KMS-11 (cell line): ENCODE data around the gene SHPK.

ENCODE experiments used
- H2AFZ ChIP-seq: fragments of 200-600 bp; sonication (generic); 2 replicates; pipeline ENCODE4 v1.6.1; 2016; ENCODE audit warnings: antibody characterized with exemption, mixed run types, low read depth
- H3K27ac ChIP-seq: fragments of 200-600 bp; sonication (generic); 2 replicates; pipeline ENCODE4 v1.6.1; 2016; ENCODE audit warnings: mild to moderate bottlenecking, mixed run types
- H3K27me3 ChIP-seq: fragments of 200-600 bp; sonication (generic); 2 replicates; pipeline ENCODE4 v1.6.1; 2017; ENCODE audit warnings: mild to moderate bottlenecking, low read depth, mixed run types, moderate library complexity; ENCODE audit not compliant: insufficient read depth
- H3K36me3 ChIP-seq: fragments of 200-600 bp; sonication (generic); 2 replicates; pipeline ENCODE4 v1.6.1; 2017; ENCODE audit warnings: mild to moderate bottlenecking, mixed run types; ENCODE audit not compliant: insufficient read depth
- H3K4me1 ChIP-seq: fragments of 200-600 bp; sonication (generic); 2 replicates; pipeline ENCODE4 v1.6.1; 2016; ENCODE audit warnings: mild to moderate bottlenecking, low read depth, mixed run types; ENCODE audit not compliant: poor library complexity, severe bottlenecking
- H3K4me2 ChIP-seq: fragments of 200-600 bp; sonication (generic); 2 replicates; pipeline ENCODE4 v1.7.0; 2016; ENCODE audit warnings: mild to moderate bottlenecking, mixed run types
- H3K4me3 ChIP-seq: fragments of 200-600 bp; sonication (generic); IDR thresholded peaks from 2 replicates; pipeline ENCODE4 v1.6.1; 2017; ENCODE audit warnings: low read depth, low read length, mixed read lengths; ENCODE audit not compliant: insufficient read depth
- H3K79me2 ChIP-seq: fragments of 200-600 bp; sonication (generic); 2 replicates; pipeline ENCODE4 v1.6.1; 2016; ENCODE audit warnings: low read depth, mixed run types; ENCODE audit not compliant: insufficient read depth
- H3K9ac ChIP-seq: fragments of 200-600 bp; sonication (generic); 2 replicates; pipeline ENCODE4 v1.6.1; 2016; ENCODE audit warnings: mild to moderate bottlenecking, mixed run types
- H4K20me1 ChIP-seq: fragments of 200-600 bp; sonication (generic); 2 replicates; pipeline ENCODE4 v1.6.1; 2016; ENCODE audit warnings: mild to moderate bottlenecking, mixed run types; ENCODE audit not compliant: insufficient read depth
- CTCF ChIP-seq: fragments of 200-600 bp; sonication (generic); conservative IDR thresholded peaks from 2 replicates; pipeline ENCODE4 v1.6.1; 2017; ENCODE audit warnings: low read depth, mild to moderate bottlenecking, antibody characterized with exemption, low read length, moderate library complexity, mixed read lengths

The SHPK gene

DNA sequence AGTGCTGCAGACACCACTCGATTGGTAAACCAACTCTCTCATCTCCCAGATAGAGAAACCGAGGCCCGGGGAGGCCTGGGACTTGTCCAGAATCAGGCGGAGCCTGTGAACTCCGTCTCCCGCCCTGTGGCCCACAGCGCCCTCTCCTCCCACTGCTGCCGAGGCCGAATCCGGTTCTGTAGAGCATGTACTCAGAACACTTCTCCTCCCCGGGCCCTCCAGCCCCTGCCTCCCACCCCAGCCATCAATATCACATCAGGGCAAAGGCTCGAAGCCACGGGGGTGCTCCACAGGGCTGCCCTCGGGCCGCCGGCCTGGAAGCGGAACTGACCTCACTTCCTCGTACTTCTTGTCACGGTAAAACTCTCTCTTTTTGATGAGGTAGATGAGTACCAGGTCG is 45.5 kb upstream of the SHPK start:
- H3K36me3 ChIP-seq = no peaks in the 10 kb centered on the region
- H3K79me2 ChIP-seq = no peaks in the 10 kb centered on the region
- no peaks in the 10 kb centered on the region for H4K20me1 ChIP-seq
- no peak overlapping the region for H3K4me3 ChIP-seq
- no peak overlapping the region for H3K9ac ChIP-seq
- H3K4me1 ChIP-seq = peaks cover 4% of the 10 kb centered on the region
- no peak for TF ChIP-seq CTCF
- no peak overlapping the region for H3K4me2 ChIP-seq
- no peak overlapping the region for H2AFZ ChIP-seq
- no peak overlapping the region for H3K27ac ChIP-seq
- no peaks in the 10 kb centered on the region for H3K27me3 ChIP-seq

GRCh38 chr17:3681057-3681456 is 45.0 kb upstream of the SHPK start:
- H3K27me3 ChIP-seq = no peaks in the 10 kb centered on the region
- H3K9ac ChIP-seq = no peak overlapping the region
- H3K36me3 ChIP-seq = no peaks in the 10 kb centered on the region
- H2AFZ ChIP-seq = no peak overlapping the region
- no peak overlapping the region for H3K4me2 ChIP-seq
- no peak overlapping the region for H3K4me3 ChIP-seq
- no peak for TF ChIP-seq CTCF
- peaks cover 4% of the 10 kb centered on the region for H3K4me1 ChIP-seq
- no peaks in the 10 kb centered on the region for H3K79me2 ChIP-seq
- no peak overlapping the region for H3K27ac ChIP-seq
- H4K20me1 ChIP-seq = no peaks in the 10 kb centered on the region

DNA sequence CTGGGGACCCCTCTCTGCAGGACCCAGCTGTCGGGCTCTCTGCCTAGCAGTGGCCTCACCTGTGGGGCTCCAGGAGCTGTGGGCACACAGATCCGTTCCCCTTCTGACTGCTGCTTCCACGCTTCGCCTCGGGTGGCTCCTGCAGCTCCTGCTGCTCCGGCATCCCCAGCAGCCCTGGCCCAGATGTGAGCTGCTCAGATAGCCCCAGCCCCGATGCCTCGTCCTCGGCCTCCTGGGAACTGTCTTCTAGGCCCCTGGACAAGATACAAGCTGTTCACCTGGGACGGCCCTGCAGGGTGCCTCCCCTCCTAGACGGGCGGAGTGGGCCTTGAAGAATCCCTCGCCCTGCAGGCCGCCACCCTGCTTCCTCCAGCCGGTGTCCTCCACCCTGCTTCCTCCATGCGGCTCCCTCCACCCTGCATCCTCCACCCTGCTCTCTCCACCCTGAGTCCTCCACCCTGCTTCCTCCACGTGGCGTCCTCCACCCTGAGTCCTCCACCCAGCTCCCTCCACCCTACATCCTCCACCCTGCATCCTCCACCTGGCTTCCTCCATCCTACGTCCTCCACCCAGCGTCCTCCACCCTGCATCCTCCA is 43.6 kb upstream of the SHPK start:
- Histone ChIP-seq H3K27me3 (no peaks in the 10 kb centered on the region), H3K36me3 (no peaks in the 10 kb centered on the region), H3K79me2 (no peaks in the 10 kb centered on the region), H4K20me1 (no peaks in the 10 kb centered on the region), H3K9ac (no peak overlapping the region), H3K4me3 (no peak overlapping the region), H2AFZ (no peak overlapping the region), H3K4me2 (no peak overlapping the region), H3K4me1 (peaks cover 4% of the 10 kb centered on the region), H3K27ac (no peak overlapping the region)
- TF ChIP-seq CTCF = no peak

DNA sequence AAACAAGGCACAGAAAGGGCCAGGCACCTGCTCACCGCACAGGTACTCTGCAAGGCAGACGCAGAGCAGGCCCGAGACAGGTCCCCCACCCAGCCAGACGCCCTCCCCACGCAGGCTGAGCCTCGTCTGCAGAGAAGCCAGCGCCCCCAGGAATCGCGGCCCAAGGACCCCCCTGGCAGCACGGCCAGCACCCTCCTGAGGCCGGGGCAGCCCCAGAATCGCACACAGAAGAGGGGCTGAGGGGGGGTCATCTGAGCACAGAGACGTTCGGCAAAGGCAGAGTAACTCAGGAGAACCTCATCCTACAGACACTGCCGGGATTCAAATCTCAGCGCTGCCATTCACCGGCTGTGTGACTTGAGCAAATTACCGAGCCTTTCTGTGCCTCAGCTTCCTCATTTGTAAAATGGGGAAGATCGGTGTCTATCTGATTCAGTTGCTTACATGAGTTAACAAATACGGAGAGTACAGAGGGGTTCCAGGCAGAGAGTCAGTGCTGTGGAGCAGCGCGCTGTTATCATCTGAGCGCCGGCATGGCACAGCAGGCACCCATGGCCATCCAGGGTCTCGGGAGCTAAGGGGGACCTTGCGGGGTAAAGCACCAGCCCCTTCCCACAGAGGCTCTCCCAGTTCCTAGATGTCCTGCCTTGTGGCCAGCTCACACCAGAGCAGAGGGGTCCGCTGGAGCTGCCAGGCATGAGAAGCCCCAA is 42.9 kb upstream of the SHPK start:
- Histone ChIP-seq H3K79me2 (no peaks in the 10 kb centered on the region), H3K4me2 (no peak overlapping the region), H3K36me3 (no peaks in the 10 kb centered on the region), H3K27ac (no peak overlapping the region), H3K9ac (no peak overlapping the region), H3K4me3 (no peak overlapping the region), H3K4me1 (peaks cover 4% of the 10 kb centered on the region), H4K20me1 (no peaks in the 10 kb centered on the region), H2AFZ (no peak overlapping the region), H3K27me3 (no peaks in the 10 kb centered on the region)
- no peak for TF ChIP-seq CTCF
